Measurements from ENCODE around the gene TAF3. TPM values are rescaled to one million over a fixed set of nuclear protein-coding genes. Genes with fewer than 3 reads are reported as not detected.

TAF3 gene
- total RNA-seq, 1 donor from 2014 or later: 8.5 TPM

DNA sequence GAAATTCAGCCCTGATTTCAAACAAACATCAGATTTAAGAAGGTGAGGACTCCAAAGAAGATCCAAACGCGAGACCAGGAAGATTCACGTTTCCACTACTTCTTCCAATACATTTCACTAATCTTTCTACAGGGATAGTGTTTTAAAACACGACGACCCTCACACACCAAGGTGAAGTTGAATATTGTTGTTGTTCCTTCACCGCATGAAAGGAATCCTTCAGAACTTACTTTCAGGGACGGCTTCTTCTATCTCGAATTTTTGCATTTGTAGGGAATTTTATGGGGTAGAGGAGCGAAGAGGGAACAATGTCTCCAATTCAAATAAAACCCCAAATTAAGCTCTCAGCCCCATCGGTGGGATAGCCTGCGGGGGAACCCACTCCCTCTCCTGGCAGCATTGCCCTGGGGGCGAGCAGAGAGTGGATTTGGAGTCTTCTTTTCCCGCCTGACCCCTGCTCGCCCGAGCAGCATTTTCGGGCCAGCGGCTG, 234.7 kb downstream of the TAF3 start:
- Histone ChIP-seq H3K4me3 (peak overlapping the region; percentile 62 to 66), H3K27ac (no peak overlapping the region), H3K27me3 (peaks cover 63% of the 10 kb centered on the region), H3K9me3 (no peaks in the 10 kb centered on the region), H3K4me1 (peaks cover 25 to 31% of the 10 kb centered on the region in 2 donors), H3K36me3 (no peaks in the 10 kb centered on the region)
- TF ChIP-seq, protein P1, sequence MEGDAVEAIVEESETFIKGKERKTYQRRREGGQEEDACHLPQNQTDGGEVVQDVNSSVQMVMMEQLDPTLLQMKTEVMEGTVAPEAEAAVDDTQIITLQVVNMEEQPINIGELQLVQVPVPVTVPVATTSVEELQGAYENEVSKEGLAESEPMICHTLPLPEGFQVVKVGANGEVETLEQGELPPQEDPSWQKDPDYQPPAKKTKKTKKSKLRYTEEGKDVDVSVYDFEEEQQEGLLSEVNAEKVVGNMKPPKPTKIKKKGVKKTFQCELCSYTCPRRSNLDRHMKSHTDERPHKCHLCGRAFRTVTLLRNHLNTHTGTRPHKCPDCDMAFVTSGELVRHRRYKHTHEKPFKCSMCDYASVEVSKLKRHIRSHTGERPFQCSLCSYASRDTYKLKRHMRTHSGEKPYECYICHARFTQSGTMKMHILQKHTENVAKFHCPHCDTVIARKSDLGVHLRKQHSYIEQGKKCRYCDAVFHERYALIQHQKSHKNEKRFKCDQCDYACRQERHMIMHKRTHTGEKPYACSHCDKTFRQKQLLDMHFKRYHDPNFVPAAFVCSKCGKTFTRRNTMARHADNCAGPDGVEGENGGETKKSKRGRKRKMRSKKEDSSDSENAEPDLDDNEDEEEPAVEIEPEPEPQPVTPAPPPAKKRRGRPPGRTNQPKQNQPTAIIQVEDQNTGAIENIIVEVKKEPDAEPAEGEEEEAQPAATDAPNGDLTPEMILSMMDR (IDR thresholded peaks at IDR 0.05): peak in 1 of 3 experiments; percentile 42
- intact Hi-C loops (cut with DNase I): no loop called here
- DNase-seq (ENCODE audit: low spot score in 2 of 2): no peak

DNA sequence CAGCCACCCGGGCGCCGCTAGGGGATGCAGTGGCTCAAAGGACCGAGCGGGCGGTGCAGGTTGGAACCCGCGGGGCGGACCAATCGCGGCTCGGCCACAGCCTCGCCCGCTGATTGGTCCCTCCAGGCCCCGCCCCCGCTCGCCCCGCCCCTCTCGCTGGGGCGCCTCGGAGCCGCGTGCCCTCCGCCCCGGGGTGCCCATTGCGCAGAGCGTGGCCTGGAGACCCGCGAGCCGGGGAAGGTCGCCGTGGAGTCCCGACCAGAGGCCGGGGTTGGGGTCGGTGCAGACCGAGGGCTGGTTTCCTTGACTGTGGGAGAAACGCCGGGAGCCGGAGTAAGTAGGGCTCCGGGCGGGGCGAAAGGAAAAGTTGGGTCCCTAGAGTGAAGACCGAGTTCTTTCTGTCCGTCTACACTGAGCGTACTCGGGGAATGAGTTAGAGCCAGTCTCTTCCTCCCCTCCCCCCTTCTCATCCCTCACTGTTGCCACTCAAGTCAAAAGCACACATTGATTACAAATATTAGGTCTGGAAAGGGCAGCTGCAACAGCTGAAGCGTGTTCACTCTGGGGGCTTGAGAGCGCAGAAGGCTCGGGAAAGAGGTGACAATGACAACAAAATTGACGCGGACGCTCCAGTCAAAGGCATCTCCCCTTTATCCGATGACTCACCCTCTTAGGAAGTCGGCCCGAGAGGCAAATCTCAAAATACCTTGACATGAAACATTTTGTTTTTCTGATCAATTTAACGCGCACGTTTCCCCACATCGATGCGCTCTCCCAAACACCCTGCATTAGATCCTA, 235.3 kb downstream of the TAF3 start:
- H3K27ac ChIP-seq: no peak overlapping the region
- no peaks in the 10 kb centered on the region for H3K9me3 ChIP-seq
- H3K4me1 ChIP-seq: peaks cover 25 to 31% of the 10 kb centered on the region in 2 donors
- no peaks in the 10 kb centered on the region for H3K36me3 ChIP-seq
- peaks cover 58% of the 10 kb centered on the region for H3K27me3 ChIP-seq
- DNase-seq (ENCODE audit: low spot score in 2 of 2): peak in 1 of 2 donors; percentile 81
- peak overlapping the region; percentile 62 to 66 for H3K4me3 ChIP-seq
- TF ChIP-seq, protein P1 (IDR thresholded peaks at IDR 0.05): peak in 2 of 3 experiments; percentile 39 to 58
- intact Hi-C loops (cut with DNase I): no loop called here

DNA sequence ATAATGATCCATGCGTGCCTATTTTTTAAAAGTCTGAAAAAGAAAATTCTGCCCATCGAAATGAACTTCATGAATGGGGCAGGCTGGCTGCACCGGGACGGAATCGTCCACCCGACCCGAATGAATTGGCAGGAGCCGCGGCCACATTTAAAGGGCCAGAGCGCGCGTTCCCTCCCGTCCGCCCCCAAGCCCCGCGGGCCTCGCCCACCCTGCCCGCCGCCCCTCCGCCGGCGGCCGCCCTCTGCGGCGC, 235.9 kb downstream of the TAF3 start:
- intact Hi-C loops (cut with DNase I): no loop called here
- H3K4me1 ChIP-seq: peaks cover 24 to 31% of the 10 kb centered on the region in 2 donors
- peak overlapping the region; percentile 62 to 66 for H3K4me3 ChIP-seq
- H3K9me3 ChIP-seq: no peaks in the 10 kb centered on the region
- no peaks in the 10 kb centered on the region for H3K36me3 ChIP-seq
- TF ChIP-seq, protein P1 (IDR thresholded peaks at IDR 0.05): no peak
- no peak overlapping the region for H3K27ac ChIP-seq
- H3K27me3 ChIP-seq: peaks cover 54% of the 10 kb centered on the region
- DNase-seq (ENCODE audit: low spot score in 2 of 2): no peak

DNA sequence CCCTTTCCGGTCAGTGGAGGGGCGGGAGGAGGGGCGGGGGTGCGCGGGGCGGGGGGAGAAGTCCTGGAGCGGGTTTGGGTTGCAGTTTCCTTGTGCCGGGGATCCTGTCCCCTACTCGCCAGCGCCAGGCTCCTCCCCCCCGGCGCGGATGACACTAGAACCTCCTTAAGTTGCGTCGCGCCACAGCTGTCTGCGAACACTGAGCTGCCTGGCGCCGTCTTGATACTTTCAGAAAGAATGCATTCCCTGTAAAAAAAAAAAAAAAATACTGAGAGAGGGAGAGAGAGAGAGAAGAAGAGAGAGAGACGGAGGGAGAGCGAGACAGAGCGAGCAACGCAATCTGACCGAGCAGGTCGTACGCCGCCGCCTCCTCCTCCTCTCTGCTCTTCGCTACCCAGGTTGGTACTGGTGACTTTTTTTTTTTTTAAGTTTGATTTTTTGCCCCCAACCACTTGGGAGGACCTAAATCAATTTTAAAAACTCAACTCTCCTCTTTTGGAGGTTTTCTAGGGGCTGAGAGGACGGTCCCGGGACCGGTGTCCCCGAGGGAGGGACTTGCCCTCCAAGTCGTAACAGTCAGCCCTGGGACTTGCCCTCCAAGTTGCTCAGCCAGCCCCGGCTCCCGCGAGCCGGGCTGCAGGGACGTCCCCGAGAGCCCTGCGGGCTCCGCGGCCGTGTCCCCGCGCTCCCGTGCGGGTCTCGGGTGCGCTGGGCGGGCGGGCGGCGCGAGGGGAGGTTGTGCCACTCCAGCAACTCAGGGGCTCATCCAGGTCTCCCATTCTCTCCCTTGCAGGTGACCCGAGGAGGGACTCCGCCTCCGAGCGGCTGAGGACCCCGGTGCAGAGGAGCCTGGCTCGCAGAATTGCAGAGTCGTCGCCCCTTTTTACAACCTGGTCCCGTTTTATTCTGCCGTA, 236.4 kb downstream of the TAF3 start, which contains the start of gene GATA3:
Gene GATA3 (plus strand): TSS at position 195 of the 914 bp plus-strand sequence. CDS start 968 bp downstream, outside the sequence.
- TF ChIP-seq, protein P1 (IDR thresholded peaks at IDR 0.05): no peak
- no peak for DNase-seq (ENCODE audit: low spot score in 2 of 2)
- intact Hi-C loops (cut with DNase I): no loop called here
- H3K4me1 ChIP-seq: peaks cover 18 to 28% of the 10 kb centered on the region in 2 donors
- H3K36me3 ChIP-seq: no peaks in the 10 kb centered on the region
- H3K27ac ChIP-seq: no peak within 1 kb of the TSS
- peak within 1 kb of the TSS; percentile 62 to 66 for H3K4me3 ChIP-seq
- peaks cover 48% of the 10 kb centered on the region for H3K27me3 ChIP-seq
- no peaks in the 10 kb centered on the region for H3K9me3 ChIP-seq

DNA sequence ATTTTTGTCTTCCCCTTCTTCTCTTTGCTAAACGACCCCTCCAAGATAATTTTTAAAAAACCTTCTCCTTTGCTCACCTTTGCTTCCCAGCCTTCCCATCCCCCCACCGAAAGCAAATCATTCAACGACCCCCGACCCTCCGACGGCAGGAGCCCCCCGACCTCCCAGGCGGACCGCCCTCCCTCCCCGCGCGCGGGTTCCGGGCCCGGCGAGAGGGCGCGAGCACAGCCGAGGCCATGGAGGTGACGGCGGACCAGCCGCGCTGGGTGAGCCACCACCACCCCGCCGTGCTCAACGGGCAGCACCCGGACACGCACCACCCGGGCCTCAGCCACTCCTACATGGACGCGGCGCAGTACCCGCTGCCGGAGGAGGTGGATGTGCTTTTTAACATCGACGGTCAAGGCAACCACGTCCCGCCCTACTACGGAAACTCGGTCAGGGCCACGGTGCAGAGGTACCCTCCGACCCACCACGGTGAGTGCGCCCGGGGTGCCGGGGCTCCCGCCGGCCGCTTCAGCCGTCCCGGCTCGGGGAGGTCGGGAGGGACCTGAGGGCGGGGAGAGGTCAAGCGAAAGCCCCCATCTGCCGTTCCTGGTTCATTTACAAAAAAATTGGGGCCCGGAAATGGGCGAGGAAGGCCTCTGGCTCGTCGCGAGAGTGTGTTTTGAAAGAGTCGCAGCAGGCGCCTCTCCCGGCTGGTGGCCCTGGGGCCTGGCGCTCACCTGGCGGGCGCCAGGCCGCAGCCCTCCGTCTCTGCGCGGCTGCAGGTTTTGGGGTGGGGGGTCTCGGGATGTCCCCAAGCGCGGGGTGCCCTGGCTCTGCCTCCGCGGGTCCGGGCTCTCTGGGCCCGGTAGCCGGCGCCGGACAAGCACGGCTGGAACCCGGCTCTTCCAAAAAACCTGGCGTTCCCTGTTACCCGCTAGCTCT, 237.4 kb downstream of the TAF3 start:
- Histone ChIP-seq H3K4me3 (peak overlapping the region; percentile 62 to 66), H3K4me1 (peaks cover 11 to 19% of the 10 kb centered on the region in 2 donors), H3K27me3 (peaks cover 41% of the 10 kb centered on the region), H3K36me3 (no peaks in the 10 kb centered on the region), H3K27ac (peak overlapping the region in 1 of 2 donors; percentile 33), H3K9me3 (no peaks in the 10 kb centered on the region)
- DNase-seq (ENCODE audit: low spot score in 2 of 2): no peak
- TF ChIP-seq, protein P1 (IDR thresholded peaks at IDR 0.05): no peak
- intact Hi-C loops (cut with DNase I): no loop called here

Data from ascending aorta (tissue), 2 donors.